Testis (tissue), 2 donors: ENCODE results near the gene ANKRD11.

Experiments
- CTCF ChIP-seq, 3 experiments: fragments of 450-650 bp in 2 of 3; fragments of 200-600 bp in 1 of 3; sonication (generic) in 1 of 3; IDR thresholded peaks; one replicate each; pipeline ENCODE4 v1.5.1; 2016 to 2019; ENCODE audit warnings: antibody characterized with exemption in 3 of 3, mild to moderate bottlenecking in 2 of 3, moderate library complexity in 1 of 3
- POLR2A ChIP-seq: fragments of 450-650 bp; IDR thresholded peaks from one replicate; pipeline ENCODE4 v1.6.1; 2017; ENCODE audit warnings: antibody characterized with exemption, mild to moderate bottlenecking, moderate library complexity

- TF ChIP-seq POLR2A (no peak), CTCF (IDR thresholded peaks at IDR 0.05) (no peak)
Observed at GRCh38 chr16:89322321-89323119, 167.8 kb downstream of the ANKRD11 start.
